K562 (cell line): Measurements from ENCODE around the gene MYO10. TPM values are rescaled to one million over a fixed set of nuclear protein-coding genes. Genes with fewer than 3 reads are reported as not detected.

Experiments used
- ATAC-seq: fragments of 200-7000 bp; cut with Tn5 transposase; 3 replicates; pipeline ENCODE4 v1.9.1; 2020; ENCODE audit warnings: moderate library complexity
- BruUV-seq: library from RNA; stranded (reverse); fragments of 400-500 nt; replicated peaks from 2 replicates; lab custom pipeline; 2021; lab: Mats Ljungman, UMichigan
- CTCF ChIA-PET: fragments of 300-600 bp; formaldehyde crosslinking; extraction: SDS; loops from one replicate; lab custom pipeline; 2021; ENCODE audit warnings: low intra/inter-chr PET ratio; lab: Yijun Ruan, JAX
- POLR2A ChIA-PET: fragments of 300-600, 350-650 bp; sonication (Branson Sonifier 250); formaldehyde crosslinking; extraction: SDS; loops from one replicate; lab custom pipeline; 2021; ENCODE audit warnings: antibody characterized with exemption, inconsistent platforms; lab: Yijun Ruan, JAX
- DNase-seq, 4 experiments: peaks; one replicate each; pipeline versions ENCODE4 v3.0.0 to v3.0.0-alpha.2; 2011 to 2018; ENCODE audit warnings: low spot score in 3 of 4, mixed read lengths in 3 of 4; ENCODE audit errors: extremely low read depth in 1 of 4
- FAIRE-seq: peaks from 2 replicates; lab custom pipeline; 2011; peaks lifted over from hg19 to GRCh38; lab: Jason Lieb, UNC
- H2AFZ ChIP-seq: 2 replicates; pipeline ENCODE4 v1.6.0; 2011; ENCODE audit warnings: low read depth, low read length, control low read depth, inconsistent platforms
- H3K27ac ChIP-seq: fragments of 200-600 bp; 3 replicates; pipeline ENCODE4 v1.8.0; 2011; ENCODE audit warnings: low read depth, mild to moderate bottlenecking, control low read depth, inconsistent platforms, low read length, moderate library complexity, mixed read lengths; ENCODE audit errors: extremely low read depth
- H3K27me3 ChIP-seq, 2 experiments: fragments of 300-600 bp in 1 of 2; 2 replicates in 1 of 2; 3 replicates in 1 of 2; pipeline versions ENCODE4 v1.6.0 to v1.8.0; 2011; ENCODE audit warnings: inconsistent platforms in 2 of 2, low read length in 2 of 2, mild to moderate bottlenecking in 1 of 2, mixed read lengths in 1 of 2, moderate library complexity in 1 of 2; ENCODE audit not compliant: control insufficient read depth in 2 of 2, insufficient read depth in 2 of 2
- H3K36me3 ChIP-seq: fragments of 300-600 bp; 3 replicates; pipeline ENCODE4 v1.8.0; 2011; ENCODE audit warnings: mild to moderate bottlenecking, low read length, inconsistent platforms; ENCODE audit not compliant: control insufficient read depth, insufficient read depth
- H3K4me1 ChIP-seq, 2 experiments: fragments of 200-600 bp in 1 of 2; replicated peaks in 1 of 2; 2 replicates in 1 of 2; 3 replicates in 1 of 2; pipeline versions ENCODE4 v1.5.1 to v1.8.0; 2011; ENCODE audit warnings: inconsistent platforms in 2 of 2, low read length in 2 of 2, mild to moderate bottlenecking in 1 of 2, mixed read lengths in 1 of 2, moderate library complexity in 1 of 2; ENCODE audit not compliant: control insufficient read depth in 2 of 2, insufficient read depth in 2 of 2
- H3K4me2 ChIP-seq: 2 replicates; pipeline ENCODE4 v1.6.1; 2011; ENCODE audit warnings: low read length, control low read depth, inconsistent platforms, mixed read lengths; ENCODE audit not compliant: insufficient read depth
- H3K4me3 ChIP-seq: fragments of 200-600 bp; sonication (generic), shearing (Covaris generic); 2 replicates; pipeline ENCODE4 v1.5.1; 2016; ENCODE audit warnings: control low read depth, inconsistent platforms
- H3K79me2 ChIP-seq: fragments of 200-600 bp; 3 replicates; pipeline ENCODE4 v1.8.0; 2011; ENCODE audit warnings: low read length, inconsistent platforms; ENCODE audit not compliant: control insufficient read depth, insufficient read depth
- H3K9ac ChIP-seq, 2 experiments: 2 replicates each; pipeline versions ENCODE4 v1.6.0 to v1.6.1; 2011; ENCODE audit warnings: low read depth in 2 of 2, low read length in 2 of 2, control low read depth in 1 of 2, inconsistent platforms in 1 of 2, mild to moderate bottlenecking in 1 of 2, mixed read lengths in 1 of 2; ENCODE audit not compliant: insufficient read depth in 1 of 2
- H3K9me1 ChIP-seq: one replicate; pipeline ENCODE4 v1.6.0; 2011; ENCODE audit warnings: inconsistent platforms, mild to moderate bottlenecking, low read length, moderate library complexity; ENCODE audit not compliant: control insufficient read depth, insufficient read depth
- H3K9me3 ChIP-seq: replicated peaks from 2 replicates; pipeline ENCODE4 v1.5.1; 2011; ENCODE audit warnings: low read depth, low read length, inconsistent platforms; ENCODE audit not compliant: control insufficient read depth, insufficient read depth
- H4K20me1 ChIP-seq: replicated peaks from 2 replicates; pipeline ENCODE4 v1.6.1; 2011; ENCODE audit warnings: low read length, inconsistent platforms, mixed read lengths; ENCODE audit not compliant: control insufficient read depth, insufficient read depth
- ARID1B ChIP-seq: fragments of 450-650 bp; IDR thresholded peaks from 2 replicates; pipeline ENCODE4 v1.6.1; 2016; ENCODE audit warnings: antibody characterized with exemption, mild to moderate bottlenecking, inconsistent platforms
- BHLHE40 ChIP-seq: IDR thresholded peaks from 2 replicates; pipeline ENCODE4 v1.6.1; 2011; ENCODE audit warnings: low read length, improper control_type of control experiment
- CEBPG ChIP-seq, 3 experiments: fragments of 200-800 bp in 1 of 3; sonication (Bioruptor generic) in 1 of 3; sonication (generic) in 1 of 3; formaldehyde crosslinking in 1 of 3; IDR thresholded peaks in 2 of 3; conservative IDR thresholded peaks in 1 of 3; 2 replicates each; pipeline versions ENCODE4 v1.6.1 to v1.8.0; 2016 to 2022; ENCODE audit warnings: missing compliant biosample characterization in 2 of 3, missing genetic modification characterization in 2 of 3, mild to moderate bottlenecking in 1 of 3, missing genetic modification reagents in 1 of 3
- ERF ChIP-seq: fragments of 450-650 bp; formaldehyde crosslinking; IDR thresholded peaks from 2 replicates; pipeline ENCODE4 v1.4.0; 2020; ENCODE audit warnings: mild to moderate bottlenecking, mixed read lengths
- RBM14 ChIP-seq: fragments of 200-400 bp; formaldehyde crosslinking; IDR thresholded peaks from 2 replicates; pipeline ENCODE4 v1.6.1; 2018; ENCODE audit warnings: low read depth, mild to moderate bottlenecking, low read length, moderate library complexity, borderline replicate concordance; ENCODE audit not compliant: insufficient read depth
- XRCC4 ChIP-seq: IDR thresholded peaks from one replicate; pipeline ENCODE4 v1.6.1; 2011; ENCODE audit not compliant: insufficient read depth, insufficient read length; ENCODE audit errors: extremely low read depth
- ZNF316 ChIP-seq: fragments of 450-650 bp; IDR thresholded peaks from 2 replicates; pipeline ENCODE4 v1.6.1; 2016
- ZNF707 ChIP-seq: fragments of 250-450 bp; sonication (Bioruptor Pico); conservative IDR thresholded peaks from 2 replicates; pipeline ENCODE4 v1.8.0; 2022; ENCODE audit warnings: inconsistent platforms, mild to moderate bottlenecking, moderate library complexity
- WGBS: fragments of 100-300 bp; shearing (Covaris generic); methylation state at CpG from one replicate; pipeline ENCODE4 v1.1.6; 2016; ENCODE audit warnings: low coverage, mixed read lengths; ENCODE audit not compliant: insufficient coverage; ENCODE audit errors: missing lambda C conversion rate; 5-methylcytosine and 5-hydroxymethylcytosine counted together
- in situ Hi-C: fragments of 300-500 bp; cut with MboI; formaldehyde crosslinking; loops from 4 replicates; pipeline ENCODE4 v1.15.0; 2018; ENCODE audit warnings: inconsistent platforms, mixed read lengths
- intact Hi-C: fragments of 100-400 bp; cut with micrococcal nuclease; formaldehyde crosslinking; loops from 2 replicates; pipeline ENCODE4 v1.14.2; 2022
- polyA plus RNA-seq, 8 experiments: library from polyadenylated mRNA; depleted of rRNA in 4 of 8; stranded (reverse) in 5 of 8; unstranded in 3 of 8; fragments of >200 nt; fragmentation: Nextera tagmentation in 2 of 8; fragmentation: Illumina TruSeq in 1 of 8; extraction: Ambion mirVana in 2 of 8; extraction: Trizol in 1 of 8; gene quantifications; 2 replicates each; pipeline versions ENCODE4 v1.2.1 to v1.2.3, GENCODE V29; 2011 to 2014; ENCODE audit warnings: inconsistent platforms in 1 of 8, missing spikeins in 1 of 8
- total RNA-seq, 7 experiments: library from RNA; depleted of rRNA in 6 of 7; stranded (reverse); fragments of >200 nt in 6 of 7; fragmentation: Illumina TruSeq in 2 of 7; extraction: Trizol in 2 of 7; gene quantifications; 2 replicates each; pipeline versions ENCODE4 v1.2.1 to v1.2.3, GENCODE V29; 2011 to 2021; ENCODE audit warnings: low replicate concordance in 1 of 7
- TF ChIP-seq, protein P1 (sequence below), 2 experiments: IDR thresholded peaks; 2 replicates each; pipeline ENCODE4 v1.6.1; 2011; ENCODE audit warnings: borderline replicate concordance in 1 of 2, control low read depth in 1 of 2, low read depth in 1 of 2, low read length in 1 of 2, mild to moderate bottlenecking in 1 of 2, mixed read lengths in 1 of 2, moderate library complexity in 1 of 2; ENCODE audit not compliant: insufficient read depth in 1 of 2, insufficient read length in 1 of 2, poor library complexity in 1 of 2, severe bottlenecking in 1 of 2; ENCODE audit errors: extremely low read depth in 1 of 2

MYO10 gene
- total and polyA plus RNA-seq, 9 of the 15 experiments (the other 6 are each of a cell fraction or from before 2014, with no cell fraction given), result 0.04 to 0.24 TPM; not detected in 7

- TF ChIP-seq XRCC4, result no peak
- no peak for TF ChIP-seq CEBPG (CRISPR knock-in tag; IDR thresholded peaks at IDR 0.05)
- no peak for TF ChIP-seq CEBPG (tag; conservative IDR thresholded peaks at IDR 0.05 in 1 of 2, IDR thresholded peaks at IDR 0.05 in 1 of 2)
- TF ChIP-seq ARID1B, result no peak
- TF ChIP-seq ZNF707 (CRISPR knock-in tag), result no peak
- TF ChIP-seq ZNF316, result no peak
These were observed 926 bp upstream of the MYO10 start (continued) for GRCh38 chr5:16936989-16937438.

DNA sequence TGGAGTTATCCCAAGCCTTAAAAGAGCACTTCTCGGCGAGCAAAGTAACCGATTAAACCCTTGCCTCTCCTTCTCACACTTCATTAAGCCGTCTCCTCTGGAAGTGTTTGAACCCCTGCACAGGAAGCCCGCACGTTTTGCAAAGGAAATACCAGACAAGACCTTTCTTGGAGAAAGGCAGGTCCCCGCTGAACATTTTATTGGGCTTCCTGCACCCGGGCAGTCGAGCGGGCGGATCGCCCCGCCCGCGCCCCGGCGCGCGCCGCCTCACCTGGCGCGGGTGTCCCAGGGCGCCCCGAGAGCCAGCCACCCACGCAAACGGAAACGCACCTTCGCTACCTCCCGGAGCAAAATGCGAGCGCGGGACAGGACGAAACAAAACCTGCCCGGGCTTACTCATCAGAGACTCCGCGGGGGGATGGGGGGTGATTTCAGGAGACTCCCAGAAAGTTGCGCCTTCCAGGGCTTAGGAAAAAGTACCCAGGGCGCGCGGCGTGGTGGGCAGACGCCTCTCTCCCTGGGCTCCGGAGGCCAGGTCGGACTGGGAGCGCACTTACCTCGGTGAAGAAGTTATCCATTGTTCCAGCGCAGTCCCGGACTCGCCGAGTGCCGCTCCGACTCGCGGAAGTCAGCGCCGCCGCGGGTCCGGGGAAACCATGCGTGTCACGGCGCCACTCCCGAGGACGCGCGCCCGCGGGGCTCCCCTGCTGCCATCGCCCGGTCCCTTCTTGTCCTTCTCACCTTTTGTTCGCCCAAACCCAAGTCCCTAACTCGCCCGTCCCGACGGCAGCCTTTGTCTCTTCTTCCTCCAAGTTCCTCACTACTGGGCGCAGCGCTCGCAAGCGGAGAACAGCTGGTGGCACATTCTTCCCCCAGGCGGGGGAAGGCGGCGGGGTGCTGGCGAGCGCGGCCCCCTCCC, 598 bp downstream of the MYO10 start:
- no TSS peak for BruUV-seq
- Histone ChIP-seq H3K9ac (peak overlapping the region in 1 of 2 experiments; percentile 60; a peak in 2 of 4 replicates), H3K9me3 (no peaks in the 10 kb centered on the region), H3K4me1 (peaks cover 0 to 13% of the 10 kb centered on the region in 2 experiments; a peak in 2 of 5 replicates), H3K9me1 (no peaks in the 10 kb centered on the region), H3K79me2 (no peaks in the 10 kb centered on the region), H2AFZ (0 out of 2 replicates have a peak overlapping the region, but pooled peaks have one; percentile 36), H3K4me2 (peak overlapping the region; percentile 28; the same call in 1 of the 2 replicates), H4K20me1 (no peaks in the 10 kb centered on the region), H3K36me3 (no peaks in the 10 kb centered on the region), H3K27ac (no peak overlapping the region), H3K27me3 (peaks cover 5 to 13% of the 10 kb centered on the region in 2 experiments; a peak in 2 of 5 replicates), H3K4me3 (peak overlapping the region; percentile 26; the same call in 1 of the 2 replicates)
- DNase-seq (peak in 1 of 4 experiments; percentile 11), ATAC-seq (no peak), FAIRE-seq (no peak)
- ChIA-PET CTCF (no interaction called here), POLR2A (no interaction called here)
- 66% methylated on average over 53 of the region's 85 CpGs for WGBS
- intact Hi-C loops (no loop called here), in situ Hi-C loops (no loop called here)
- TF ChIP-seq RBM14 (0 out of 2 replicates have a peak, but pooled peaks have one; percentile 37), BHLHE40 (no peak), ERF (CRISPR knock-in tag) (no peak)
- TF ChIP-seq, protein P1, sequence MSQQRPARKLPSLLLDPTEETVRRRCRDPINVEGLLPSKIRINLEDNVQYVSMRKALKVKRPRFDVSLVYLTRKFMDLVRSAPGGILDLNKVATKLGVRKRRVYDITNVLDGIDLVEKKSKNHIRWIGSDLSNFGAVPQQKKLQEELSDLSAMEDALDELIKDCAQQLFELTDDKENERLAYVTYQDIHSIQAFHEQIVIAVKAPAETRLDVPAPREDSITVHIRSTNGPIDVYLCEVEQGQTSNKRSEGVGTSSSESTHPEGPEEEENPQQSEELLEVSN (IDR thresholded peaks at IDR 0.05; ENCODE audit: borderline replicate concordance in 1 of 2, extremely low read depth in 1 of 2, insufficient read depth in 1 of 2, insufficient read length in 1 of 2, low read depth in 1 of 2, low read length in 1 of 2, poor library complexity in 1 of 2, severe bottlenecking in 1 of 2), result peak in 1 of 2 experiments; percentile 2
